Parathyroid adenoma (tissue), 2 donors: ENCODE data around the gene FANCL.
"Not testable (repeated sequence)": the region's sequence is repeated elsewhere in the genome, so short reads cannot be mapped to it uniquely, and the experiment has no call there.

Experiments
- H2AFZ ChIP-seq: fragments of 300-600 bp; sonication (generic); one replicate; pipeline ENCODE4 v1.7.0; 2017; ENCODE audit warnings: antibody characterized with exemption, mild to moderate bottlenecking
- H3K27ac ChIP-seq: fragments of 300-600 bp; sonication (generic); one replicate; pipeline ENCODE4 v1.7.0; 2017
- H3K27me3 ChIP-seq: fragments of 300-600 bp; sonication (generic); one replicate; pipeline ENCODE4 v1.7.0; 2017; ENCODE audit warnings: low read length; ENCODE audit not compliant: control insufficient read depth, insufficient read depth
- H3K36me3 ChIP-seq: fragments of 300-600 bp; sonication (generic); one replicate; pipeline ENCODE4 v1.7.0; 2017; ENCODE audit warnings: low read length; ENCODE audit not compliant: control insufficient read depth, insufficient read depth
- H3K4me1 ChIP-seq: fragments of 300-600 bp; sonication (generic); one replicate; pipeline ENCODE4 v1.7.0; 2017; ENCODE audit warnings: control low read depth
- H3K4me2 ChIP-seq: fragments of 300-600 bp; sonication (generic); one replicate; pipeline ENCODE4 v1.7.0; 2017; ENCODE audit warnings: low read length
- H3K4me3 ChIP-seq: fragments of 300-600 bp; sonication (generic); one replicate; pipeline ENCODE4 v1.7.0; 2017; ENCODE audit warnings: low read depth, low read length
- H3K79me2 ChIP-seq: fragments of 300-600 bp; sonication (generic); one replicate; pipeline ENCODE4 v1.7.0; 2017; ENCODE audit warnings: control low read depth
- H3K9ac ChIP-seq: fragments of 300-600 bp; sonication (generic); one replicate; pipeline ENCODE4 v1.7.0; 2017; ENCODE audit warnings: mild to moderate bottlenecking
- H3K9me3 ChIP-seq: fragments of 300-600 bp; sonication (generic); one replicate; pipeline ENCODE4 v1.7.0; 2017; ENCODE audit warnings: low read length; ENCODE audit not compliant: control insufficient read depth
- TF ChIP-seq, protein P1 (sequence below): fragments of 300-600 bp; sonication (generic); IDR thresholded peaks from one replicate; pipeline ENCODE4 v1.7.0; 2017; ENCODE audit warnings: antibody characterized with exemption, mild to moderate bottlenecking
- donor health status: primary hyperparathyroidism.

The FANCL gene

DNA sequence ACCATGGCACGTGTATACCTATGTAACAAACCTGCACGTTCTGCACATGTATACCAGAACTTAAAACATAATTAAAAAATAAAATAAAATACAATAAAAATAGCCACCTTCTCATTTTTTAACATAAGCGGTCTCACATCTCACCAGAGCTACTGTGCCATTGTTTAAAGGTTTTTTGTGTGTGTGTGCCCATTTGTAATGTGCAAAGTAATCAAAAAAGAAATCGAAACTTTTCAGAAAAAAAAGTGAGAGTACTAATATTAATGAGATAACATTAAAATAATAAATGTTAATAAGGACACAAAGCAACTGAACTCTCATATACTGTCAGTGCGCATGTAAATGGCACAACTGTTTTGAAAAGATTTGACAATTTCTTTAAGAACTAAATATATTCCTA lies 60.5 kb downstream of the FANCL start:
- no peak overlapping the region for H3K9ac ChIP-seq
- H3K36me3 ChIP-seq: no peaks in the 10 kb centered on the region
- no peak overlapping the region for H3K4me2 ChIP-seq
- H3K4me3 ChIP-seq: no peak overlapping the region
- no peaks in the 10 kb centered on the region for H3K9me3 ChIP-seq
- no peaks in the 10 kb centered on the region for H3K79me2 ChIP-seq
- no peak overlapping the region for H2AFZ ChIP-seq
- H3K4me1 ChIP-seq: no peaks in the 10 kb centered on the region
- TF ChIP-seq, protein P1, sequence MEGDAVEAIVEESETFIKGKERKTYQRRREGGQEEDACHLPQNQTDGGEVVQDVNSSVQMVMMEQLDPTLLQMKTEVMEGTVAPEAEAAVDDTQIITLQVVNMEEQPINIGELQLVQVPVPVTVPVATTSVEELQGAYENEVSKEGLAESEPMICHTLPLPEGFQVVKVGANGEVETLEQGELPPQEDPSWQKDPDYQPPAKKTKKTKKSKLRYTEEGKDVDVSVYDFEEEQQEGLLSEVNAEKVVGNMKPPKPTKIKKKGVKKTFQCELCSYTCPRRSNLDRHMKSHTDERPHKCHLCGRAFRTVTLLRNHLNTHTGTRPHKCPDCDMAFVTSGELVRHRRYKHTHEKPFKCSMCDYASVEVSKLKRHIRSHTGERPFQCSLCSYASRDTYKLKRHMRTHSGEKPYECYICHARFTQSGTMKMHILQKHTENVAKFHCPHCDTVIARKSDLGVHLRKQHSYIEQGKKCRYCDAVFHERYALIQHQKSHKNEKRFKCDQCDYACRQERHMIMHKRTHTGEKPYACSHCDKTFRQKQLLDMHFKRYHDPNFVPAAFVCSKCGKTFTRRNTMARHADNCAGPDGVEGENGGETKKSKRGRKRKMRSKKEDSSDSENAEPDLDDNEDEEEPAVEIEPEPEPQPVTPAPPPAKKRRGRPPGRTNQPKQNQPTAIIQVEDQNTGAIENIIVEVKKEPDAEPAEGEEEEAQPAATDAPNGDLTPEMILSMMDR: no peak
- no peaks in the 10 kb centered on the region for H3K27me3 ChIP-seq
- no peak overlapping the region for H3K27ac ChIP-seq

DNA sequence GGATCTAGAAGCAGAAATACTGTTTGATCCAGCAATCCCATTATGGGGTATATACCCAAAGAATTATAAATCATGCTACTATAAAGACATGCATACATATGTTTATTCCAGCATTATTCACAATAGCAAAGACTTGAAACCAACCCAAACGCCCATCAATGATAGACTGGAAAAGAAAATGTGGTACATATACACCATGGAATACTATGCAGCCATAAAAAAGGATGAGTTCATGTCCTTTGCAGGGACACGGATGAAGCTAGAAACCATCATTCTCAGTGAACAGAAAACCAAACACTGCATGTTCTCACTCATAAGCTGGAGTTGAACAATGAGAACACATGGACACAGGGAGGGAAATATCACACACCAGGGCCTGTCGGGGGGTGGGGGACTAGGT lies 61.0 kb downstream of the FANCL start:
- not testable (repeated sequence) for H3K4me1 ChIP-seq, H3K79me2 ChIP-seq, H3K36me3 ChIP-seq, H3K27me3 ChIP-seq, H3K9ac ChIP-seq, H3K9me3 ChIP-seq, H2AFZ ChIP-seq, H3K4me3 ChIP-seq, H3K27ac ChIP-seq, H3K4me2 ChIP-seq

DNA sequence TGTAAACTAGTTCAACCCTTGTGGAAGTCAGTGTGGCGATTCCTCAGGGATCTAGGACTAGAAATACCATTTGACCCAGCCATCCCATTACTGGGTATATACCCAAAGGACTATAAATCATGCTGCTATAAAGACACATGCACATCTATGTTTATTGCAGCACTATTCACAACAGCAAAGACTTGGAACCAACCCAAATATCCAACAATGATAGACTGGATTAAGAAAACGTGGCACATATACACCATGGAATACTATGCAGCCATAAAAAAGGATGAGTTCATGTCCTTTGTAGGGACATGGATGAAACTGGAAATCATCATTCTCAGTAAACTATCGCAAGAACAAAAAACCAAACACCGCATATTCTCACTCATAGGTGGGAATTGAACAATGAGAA lies 63.9 kb downstream of the FANCL start:
- H3K9ac ChIP-seq, H3K4me2 ChIP-seq, H3K9me3 ChIP-seq, H3K27me3 ChIP-seq, H3K4me3 ChIP-seq, H3K4me1 ChIP-seq, H2AFZ ChIP-seq, H3K27ac ChIP-seq, H3K36me3 ChIP-seq, H3K79me2 ChIP-seq: not testable (repeated sequence)

DNA sequence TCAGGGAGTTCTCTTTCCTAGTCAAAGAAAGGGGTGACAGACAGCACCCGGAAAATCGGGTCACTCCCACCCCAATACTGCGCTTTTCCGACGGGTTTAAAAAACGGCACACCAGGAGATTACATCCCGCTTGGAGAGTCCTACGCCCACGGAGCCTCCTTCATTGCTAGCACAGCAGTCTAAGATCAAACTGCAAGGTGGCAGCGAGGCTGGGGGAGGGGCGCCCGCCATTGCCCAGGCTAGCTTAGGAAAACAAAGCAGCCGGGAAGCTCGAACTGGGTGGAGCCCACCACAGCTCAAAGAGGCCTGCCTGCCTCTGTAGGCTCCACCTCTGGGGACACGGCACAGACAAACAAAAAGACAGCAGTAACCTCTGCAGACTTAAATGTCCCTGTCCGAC lies 69.3 kb downstream of the FANCL start:
- H3K79me2 ChIP-seq, H3K4me2 ChIP-seq, H3K27me3 ChIP-seq, H3K4me1 ChIP-seq, H3K4me3 ChIP-seq, H3K9me3 ChIP-seq, H3K27ac ChIP-seq, H2AFZ ChIP-seq, H3K36me3 ChIP-seq, H3K9ac ChIP-seq: not testable (repeated sequence)

DNA sequence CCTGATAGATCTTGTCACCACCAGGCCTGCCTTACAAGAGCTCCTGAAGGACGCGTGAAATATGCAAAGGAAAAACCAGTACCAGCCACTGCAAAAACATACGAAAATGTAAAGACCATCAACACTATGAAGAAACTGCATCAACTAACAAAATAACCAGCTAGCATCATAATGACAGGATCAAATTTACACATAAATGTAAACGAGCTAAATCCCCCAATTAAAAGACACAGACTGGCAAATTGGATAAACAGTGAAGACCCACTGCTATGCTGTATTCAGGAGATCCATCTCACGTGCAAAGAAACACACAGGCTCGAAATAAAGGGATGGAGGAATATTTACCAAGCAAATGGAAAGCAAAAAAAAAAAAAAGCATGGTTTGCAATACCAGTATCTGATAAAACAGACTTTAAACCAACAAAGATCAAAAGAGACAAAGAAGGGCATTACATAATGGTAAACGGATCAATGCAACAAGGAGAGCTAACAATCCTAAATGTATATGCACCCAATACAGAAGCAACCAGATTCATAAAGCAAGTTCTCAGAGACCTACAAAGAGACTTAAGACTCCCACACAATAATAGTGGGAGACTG lies 70.7 kb downstream of the FANCL start:
- H3K27ac ChIP-seq, H3K4me2 ChIP-seq, H3K27me3 ChIP-seq, H3K4me3 ChIP-seq, H3K9me3 ChIP-seq, H3K9ac ChIP-seq, H3K36me3 ChIP-seq, H3K79me2 ChIP-seq, H3K4me1 ChIP-seq, H2AFZ ChIP-seq: not testable (repeated sequence)

DNA sequence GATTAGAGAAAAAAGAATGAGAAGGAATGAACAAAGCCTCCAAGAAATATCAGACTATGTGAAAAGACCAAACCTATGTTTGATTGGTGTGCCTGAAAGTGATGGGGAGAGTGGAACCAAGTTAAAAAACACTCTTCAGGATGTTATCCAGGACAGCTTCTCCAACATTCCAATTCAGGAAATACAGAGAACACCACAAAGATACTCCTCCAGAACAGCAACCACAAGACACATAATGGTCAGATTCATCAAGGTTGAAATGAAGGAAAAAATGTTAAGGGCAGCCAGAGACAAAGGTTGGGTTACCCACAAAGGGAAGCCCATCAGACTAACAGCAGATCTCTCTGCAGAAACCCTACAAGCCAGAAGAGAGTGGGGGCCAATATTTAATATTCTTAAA lies 71.3 kb downstream of the FANCL start:
- H3K79me2 ChIP-seq, H3K36me3 ChIP-seq, H3K27ac ChIP-seq, H3K9ac ChIP-seq, H2AFZ ChIP-seq, H3K4me3 ChIP-seq, H3K4me1 ChIP-seq, H3K9me3 ChIP-seq, H3K4me2 ChIP-seq, H3K27me3 ChIP-seq: not testable (repeated sequence)

DNA sequence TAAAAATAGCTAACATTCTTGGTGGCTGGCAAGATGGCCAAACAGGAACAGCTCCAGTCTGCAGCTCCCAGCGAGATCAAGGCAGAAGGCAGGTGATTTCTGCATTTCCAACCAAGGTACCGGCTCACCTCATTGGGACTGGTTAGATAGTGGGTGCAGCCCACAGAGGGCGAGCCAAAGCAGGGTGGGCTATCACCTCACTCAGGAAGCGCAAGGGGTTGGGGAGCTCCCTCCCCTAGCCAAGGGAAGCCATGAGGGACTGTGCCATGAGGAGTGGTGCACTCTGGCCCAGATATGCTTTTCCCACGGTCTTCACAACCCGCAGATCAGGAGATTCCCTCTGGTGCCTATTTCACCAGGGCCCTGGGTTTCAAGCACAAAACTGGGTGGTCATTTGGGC lies 73.0 kb downstream of the FANCL start:
- not testable (repeated sequence) for H2AFZ ChIP-seq, H3K79me2 ChIP-seq, H3K27ac ChIP-seq, H3K9ac ChIP-seq, H3K36me3 ChIP-seq, H3K9me3 ChIP-seq, H3K4me3 ChIP-seq, H3K27me3 ChIP-seq, H3K4me2 ChIP-seq, H3K4me1 ChIP-seq

DNA sequence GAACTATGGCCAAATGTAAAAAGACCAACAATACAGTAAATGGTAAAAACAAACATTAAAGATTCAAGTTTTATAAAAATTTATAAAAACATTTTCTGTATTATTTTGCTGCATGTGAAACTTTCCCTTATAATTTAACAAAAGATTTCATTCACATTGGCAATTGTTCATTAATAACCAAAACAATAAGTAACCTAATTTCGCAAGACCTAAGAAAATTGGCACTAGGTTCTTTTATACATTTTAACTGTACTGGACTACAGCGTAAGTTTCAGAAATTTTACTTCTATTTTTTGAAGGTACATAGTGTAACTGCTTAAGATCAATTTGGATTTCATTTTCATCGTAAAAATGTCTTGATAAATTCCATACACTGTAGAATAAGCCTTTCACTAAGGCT lies 77.2 kb downstream of the FANCL start:
- H3K27me3 ChIP-seq: no peaks in the 10 kb centered on the region
- H3K4me2 ChIP-seq: no peak overlapping the region
- H3K9me3 ChIP-seq: no peaks in the 10 kb centered on the region
- H2AFZ ChIP-seq: no peak overlapping the region
- no peak overlapping the region for H3K27ac ChIP-seq
- TF ChIP-seq, protein P1: no peak
- H3K9ac ChIP-seq: no peak overlapping the region
- H3K4me3 ChIP-seq: no peak overlapping the region
- no peaks in the 10 kb centered on the region for H3K36me3 ChIP-seq
- H3K79me2 ChIP-seq: no peaks in the 10 kb centered on the region
- H3K4me1 ChIP-seq: no peaks in the 10 kb centered on the region
